ENCODE measurements around the gene AP2A1.

The AP2A1 gene

DNA sequence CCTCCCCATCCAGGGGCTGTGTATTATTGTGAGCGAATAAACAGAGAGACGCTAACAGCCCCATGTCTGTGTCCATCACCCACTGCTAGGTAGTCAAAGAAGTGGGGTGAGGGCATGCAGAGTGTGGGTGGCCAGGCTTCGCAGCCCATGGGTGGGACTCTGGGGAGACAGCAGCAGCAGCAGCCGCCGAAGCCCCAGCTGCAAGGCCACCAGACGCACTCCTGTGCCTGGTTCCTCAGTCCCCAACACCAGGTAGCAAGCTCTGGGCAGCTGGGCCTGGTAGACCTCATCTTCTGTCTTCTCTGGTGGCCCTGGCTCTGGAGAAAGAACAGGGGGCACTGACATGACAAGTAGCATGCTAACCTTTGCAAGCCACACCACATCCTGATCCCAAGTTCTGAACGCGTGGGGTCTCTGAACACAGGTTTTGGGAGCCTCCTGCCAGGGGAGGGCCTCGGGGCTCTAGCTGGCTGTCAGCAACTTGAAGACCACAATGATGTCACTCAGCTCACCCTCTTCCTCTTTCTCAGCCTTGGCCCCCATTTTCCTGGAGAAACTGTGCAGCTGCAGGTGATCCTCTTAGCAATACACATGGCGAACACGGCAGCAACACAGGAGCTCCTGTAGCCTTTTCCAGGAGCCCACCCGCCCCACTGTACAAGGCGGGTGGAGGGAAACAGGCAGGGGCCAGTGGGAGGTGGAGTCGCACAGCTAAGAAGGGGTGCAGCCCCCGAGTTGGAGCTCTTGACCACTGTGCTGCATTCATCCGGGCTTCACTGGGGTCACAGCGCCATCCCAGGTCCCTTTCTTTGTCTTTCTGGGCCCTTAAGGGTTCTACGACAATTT, 40.5 kb downstream of the AP2A1 start:
- peaks cover 3% of the 10 kb centered on the region for H3K27me3 Mint-ChIP-seq
- H3K27ac Mint-ChIP-seq, result peak overlapping the region; percentile 89
- peaks cover 56% of the 10 kb centered on the region for H3K4me1 Mint-ChIP-seq (ENCODE audit: low read depth)
- H3K36me3 Mint-ChIP-seq (ENCODE audit: low read depth), result peaks cover 74% of the 10 kb centered on the region
- H3K9me3 Mint-ChIP-seq, result no peaks in the 10 kb centered on the region
- intact Hi-C loops (cut with micrococcal nuclease), result no loop called here
- H3K4me3 Mint-ChIP-seq, result no peak overlapping the region

DNA sequence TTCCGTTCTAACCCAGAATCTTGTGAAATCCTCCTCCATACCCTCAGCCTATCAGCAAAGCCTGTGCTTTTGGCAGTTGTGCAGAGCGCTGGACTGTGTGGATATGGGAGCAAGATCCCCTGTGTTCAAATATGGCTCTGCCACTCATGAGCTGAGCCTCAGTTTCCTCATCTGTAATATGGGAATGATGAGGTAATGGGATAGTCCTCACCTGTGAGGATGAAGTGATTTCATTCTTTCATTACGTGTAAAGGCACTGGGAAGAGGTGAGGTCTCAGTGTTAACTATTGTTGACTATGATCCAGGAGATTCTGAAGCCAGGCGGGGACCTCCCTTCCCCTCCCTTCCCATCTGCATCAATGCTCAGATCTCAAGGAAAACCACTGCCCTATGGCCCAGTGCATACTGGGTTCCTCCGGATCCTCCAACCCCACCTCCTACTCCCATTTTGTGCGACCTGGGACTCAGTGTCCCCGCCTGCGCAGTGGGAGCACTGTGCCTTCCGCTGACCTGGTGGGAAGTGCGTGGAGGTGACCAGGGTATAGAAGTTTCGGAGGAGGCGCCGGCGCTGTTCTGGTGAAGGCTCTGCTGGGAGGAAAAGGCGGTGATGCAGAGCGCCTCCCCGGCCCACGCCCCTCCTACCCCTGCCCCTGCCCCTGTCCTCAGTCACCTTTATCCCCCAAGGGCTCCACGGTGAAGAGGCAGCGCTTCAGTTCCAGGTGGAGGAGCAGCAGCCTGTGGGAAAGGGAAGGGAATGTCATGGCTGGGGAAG, 41.3 kb downstream of the AP2A1 start:
- intact Hi-C loops (cut with micrococcal nuclease), result no loop called here
- Mint-ChIP-seq H3K27ac (peak overlapping the region; percentile 89), H3K4me1 (ENCODE audit: low read depth) (peaks cover 64% of the 10 kb centered on the region), H3K4me3 (peak overlapping the region; percentile 94), H3K27me3 (peaks cover 3% of the 10 kb centered on the region), H3K9me3 (no peaks in the 10 kb centered on the region), H3K36me3 (ENCODE audit: low read depth) (peaks cover 69% of the 10 kb centered on the region)

DNA sequence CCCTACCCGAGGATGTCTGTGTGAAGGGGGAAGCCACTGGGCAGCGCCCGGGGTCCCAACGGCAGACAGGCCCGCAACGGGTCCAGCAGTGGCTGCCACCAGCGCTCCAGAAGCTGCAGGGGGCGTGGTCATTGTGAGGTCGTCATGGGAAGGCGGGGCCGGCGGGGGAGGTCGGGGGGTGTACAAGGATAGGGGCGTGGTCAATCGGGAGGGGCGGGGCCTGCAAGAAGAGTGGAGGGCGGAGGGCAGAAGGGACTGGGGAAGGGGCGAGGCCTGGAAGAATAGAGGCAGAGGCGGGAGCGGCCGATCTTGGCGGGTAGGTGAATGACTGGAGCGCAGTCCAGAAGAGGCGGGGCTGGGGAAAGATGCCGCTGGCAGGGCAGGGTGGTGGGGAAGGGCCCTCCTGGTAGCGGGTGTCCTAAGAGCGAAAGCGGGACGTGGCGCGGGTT, 41.9 kb downstream of the AP2A1 start:
- peaks cover 3% of the 10 kb centered on the region for H3K27me3 Mint-ChIP-seq
- H3K36me3 Mint-ChIP-seq (ENCODE audit: low read depth), result peaks cover 64% of the 10 kb centered on the region
- intact Hi-C loops (cut with micrococcal nuclease), result no loop called here
- H3K4me1 Mint-ChIP-seq (ENCODE audit: low read depth), result peaks cover 65% of the 10 kb centered on the region
- H3K9me3 Mint-ChIP-seq, result no peaks in the 10 kb centered on the region
- H3K27ac Mint-ChIP-seq, result peak overlapping the region; percentile 89
- H3K4me3 Mint-ChIP-seq, result peak overlapping the region; percentile 94

DNA sequence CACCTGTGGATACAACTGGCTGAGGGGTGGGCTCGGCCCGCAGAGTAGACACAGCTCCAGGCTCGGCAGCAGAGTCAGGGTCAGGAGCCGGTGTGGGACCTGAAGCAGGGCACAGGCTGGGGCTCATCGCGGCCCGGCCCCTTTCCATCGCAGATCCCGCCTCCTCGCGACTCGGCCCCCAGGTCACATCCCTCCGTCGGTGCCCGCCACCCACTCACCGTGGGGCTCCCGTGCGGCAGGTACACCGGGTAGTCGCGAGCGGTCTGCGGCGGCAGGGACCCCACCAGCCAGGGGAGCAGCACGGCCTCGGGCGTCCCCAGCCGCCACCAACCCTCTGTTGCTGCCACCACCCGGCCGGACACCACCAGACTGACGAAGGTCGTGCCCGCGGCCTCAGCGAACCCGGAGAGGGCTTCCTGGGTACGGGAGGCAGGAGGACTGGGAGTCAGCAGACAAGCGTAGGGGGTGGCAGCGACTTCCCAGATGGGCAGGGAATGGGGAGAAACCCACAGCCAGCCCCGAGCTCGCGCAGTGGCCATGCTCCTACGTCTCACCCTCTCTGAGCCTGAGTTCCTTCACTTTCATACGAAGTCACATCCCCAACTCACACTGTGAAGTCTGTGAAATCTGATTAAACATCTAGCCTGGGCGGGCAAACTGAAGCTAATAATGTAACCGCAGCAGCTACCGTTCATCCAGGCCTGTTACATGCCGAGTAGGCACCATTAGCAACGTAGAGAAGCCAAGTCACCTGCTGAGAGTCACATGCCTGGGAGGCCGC, 42.5 kb downstream of the AP2A1 start:
- Mint-ChIP-seq H3K36me3 (ENCODE audit: low read depth) (peaks cover 58% of the 10 kb centered on the region), H3K4me3 (peak overlapping the region; percentile 94), H3K4me1 (ENCODE audit: low read depth) (peaks cover 69% of the 10 kb centered on the region), H3K27me3 (peaks cover 3% of the 10 kb centered on the region), H3K9me3 (no peaks in the 10 kb centered on the region), H3K27ac (peak overlapping the region; percentile 89)
- intact Hi-C loops (cut with micrococcal nuclease), result no loop called here

DNA sequence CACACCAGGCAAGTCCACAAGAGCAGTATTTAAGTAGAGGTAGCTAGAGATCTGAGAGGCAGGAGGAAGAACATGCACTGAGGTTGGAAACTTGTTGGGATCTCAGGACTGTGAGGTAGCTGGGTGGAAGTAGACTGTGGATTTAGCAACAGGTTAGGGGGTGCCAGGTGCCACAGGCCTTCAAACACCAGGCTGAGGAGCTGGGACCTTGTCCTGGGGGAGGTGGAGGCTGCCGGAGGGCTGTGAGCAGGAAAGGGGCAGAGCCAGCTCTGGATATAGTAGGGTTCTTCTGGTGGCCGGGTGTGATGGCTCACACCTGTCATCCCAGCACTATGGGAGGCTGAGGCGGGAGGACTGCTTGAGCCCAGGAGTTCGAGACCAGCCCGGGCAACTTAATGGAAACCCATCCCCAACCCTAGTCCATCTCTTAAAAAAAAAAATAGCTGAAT, 43.2 kb downstream of the AP2A1 start:
- peaks cover 3% of the 10 kb centered on the region for H3K27me3 Mint-ChIP-seq
- peaks cover 52% of the 10 kb centered on the region for H3K36me3 Mint-ChIP-seq (ENCODE audit: low read depth)
- H3K4me3 Mint-ChIP-seq, result peak overlapping the region; percentile 94
- H3K4me1 Mint-ChIP-seq (ENCODE audit: low read depth), result peaks cover 73% of the 10 kb centered on the region
- peak overlapping the region; percentile 89 for H3K27ac Mint-ChIP-seq
- no peaks in the 10 kb centered on the region for H3K9me3 Mint-ChIP-seq
- intact Hi-C loops (cut with micrococcal nuclease), result no loop called here

DNA sequence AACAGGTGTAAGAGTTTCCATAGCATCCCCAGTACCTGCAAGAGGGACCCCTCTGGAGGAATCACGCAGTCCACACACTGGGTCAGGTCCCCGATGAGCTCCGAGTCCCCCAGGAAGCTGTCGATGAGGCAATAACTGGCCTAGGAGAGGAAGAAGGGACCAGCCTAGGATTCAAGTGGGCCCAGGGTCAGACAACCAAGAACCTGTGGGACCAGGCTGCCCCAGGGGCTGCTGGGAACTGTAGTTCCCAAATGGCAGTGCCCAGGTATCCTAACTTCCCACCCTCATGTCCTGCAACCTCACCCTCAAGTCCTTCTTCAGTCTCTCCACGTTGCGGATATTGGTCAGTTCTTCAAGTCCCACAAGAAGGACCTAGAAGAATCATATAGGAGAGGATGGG, 44.5 kb downstream of the AP2A1 start:
- peaks cover 3% of the 10 kb centered on the region for H3K27me3 Mint-ChIP-seq
- intact Hi-C loops (cut with micrococcal nuclease), result no loop called here
- H3K9me3 Mint-ChIP-seq, result no peaks in the 10 kb centered on the region
- no peak overlapping the region for H3K4me3 Mint-ChIP-seq
- peaks cover 38% of the 10 kb centered on the region for H3K36me3 Mint-ChIP-seq (ENCODE audit: low read depth)
- H3K4me1 Mint-ChIP-seq (ENCODE audit: low read depth), result peaks cover 69% of the 10 kb centered on the region
- H3K27ac Mint-ChIP-seq, result peak overlapping the region; percentile 95

DNA sequence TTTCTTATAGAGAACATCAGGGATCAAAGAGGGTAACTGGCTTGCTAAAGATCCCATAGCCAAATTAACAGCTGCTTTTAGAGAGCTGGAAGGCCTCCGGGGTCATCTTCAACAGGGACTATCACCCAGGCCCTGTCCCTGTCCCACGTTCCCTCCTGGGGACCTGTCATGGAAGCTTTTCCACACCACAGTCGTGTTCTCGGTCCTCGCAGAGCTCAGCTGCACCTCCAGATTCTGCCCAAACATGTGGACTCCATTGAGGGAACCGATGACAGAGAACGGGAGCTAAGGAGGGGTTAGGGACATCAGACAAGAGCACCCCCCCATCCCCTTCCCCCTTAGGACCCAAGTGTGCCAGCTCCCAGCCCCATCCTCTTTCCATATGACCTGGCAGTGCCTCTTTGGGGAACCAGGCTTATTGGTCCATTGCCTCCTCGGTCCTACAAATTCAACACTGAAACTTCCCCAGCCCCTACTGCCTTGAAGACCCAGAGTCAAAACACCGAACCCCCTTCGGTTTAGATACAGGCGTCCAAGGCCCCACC, 45.7 kb downstream of the AP2A1 start:
- H3K27me3 Mint-ChIP-seq, result peaks cover 3% of the 10 kb centered on the region
- no peaks in the 10 kb centered on the region for H3K9me3 Mint-ChIP-seq
- peaks cover 64% of the 10 kb centered on the region for H3K4me1 Mint-ChIP-seq (ENCODE audit: low read depth)
- H3K36me3 Mint-ChIP-seq (ENCODE audit: low read depth), result peaks cover 30% of the 10 kb centered on the region
- peak overlapping the region; percentile 95 for H3K27ac Mint-ChIP-seq
- intact Hi-C loops (cut with micrococcal nuclease), result loop anchor here (2.0 kb wide), 2 partner anchors 64 to 172 kb away; partner anchors contain the start of genes AKT1S1, RRAS and TBC1D17
- peak overlapping the region; percentile 84 for H3K4me3 Mint-ChIP-seq

DNA sequence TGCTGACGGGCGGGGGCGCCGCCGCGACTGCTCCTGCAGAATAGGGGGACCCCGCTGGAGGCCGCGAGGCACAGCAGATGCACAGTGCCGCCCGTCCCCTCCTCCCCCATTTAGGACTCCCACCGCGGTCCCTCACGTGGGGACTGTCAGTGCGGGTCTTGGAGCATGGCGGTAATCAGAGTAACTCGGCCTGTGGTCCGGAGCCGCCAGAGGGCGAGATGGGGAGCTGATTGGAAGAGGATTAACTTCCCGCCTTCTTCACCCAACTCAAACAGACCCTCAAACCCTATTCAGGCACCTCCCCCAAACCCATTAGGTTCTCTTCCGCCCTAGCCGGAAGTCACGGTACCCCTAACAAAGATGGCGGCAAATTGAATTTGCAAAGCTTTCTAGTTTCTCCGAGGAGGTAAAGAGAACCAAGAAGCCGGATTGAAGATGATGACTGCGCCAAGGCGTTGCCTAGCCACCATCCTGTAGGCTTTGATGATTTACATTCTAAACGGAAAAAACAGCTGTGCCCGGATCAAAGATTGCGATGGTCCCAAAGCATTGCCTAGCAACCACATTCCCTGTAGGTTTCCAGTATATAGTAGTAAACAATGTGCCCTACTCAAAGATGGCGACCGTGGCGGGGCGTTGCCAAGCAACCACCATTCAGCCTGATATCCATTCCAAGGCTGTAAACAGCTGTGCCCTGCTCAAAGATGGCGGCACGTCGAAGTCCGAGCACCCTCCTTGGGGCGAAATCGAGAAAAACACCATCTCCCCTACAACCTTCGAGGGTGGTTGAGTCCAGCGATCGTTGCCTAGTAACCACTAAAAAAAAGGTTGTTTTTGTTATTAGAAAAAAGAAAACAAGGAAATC, 46.4 kb downstream of the AP2A1 start, which contains the start of gene FUZ:
TSS of gene FUZ (minus strand) at position 296 of the 865 bp plus-strand sequence. CDS start at position 110, 186 bp downstream.
- no peaks in the 10 kb centered on the region for H3K9me3 Mint-ChIP-seq
- H3K4me3 Mint-ChIP-seq, result peak within 1 kb of the TSS; percentile 84
- peaks cover 3% of the 10 kb centered on the region for H3K27me3 Mint-ChIP-seq
- intact Hi-C loops (cut with micrococcal nuclease), result loop anchor here (1.0 to 2.0 kb wide), 4 partner anchors 37 to 172 kb away; partner anchors contain the start of genes AKT1S1, RRAS and TBC1D17
- peak within 1 kb of the TSS; percentile 95 for H3K27ac Mint-ChIP-seq
- H3K4me1 Mint-ChIP-seq (ENCODE audit: low read depth), result peaks cover 57% of the 10 kb centered on the region
- peaks cover 30% of the 10 kb centered on the region for H3K36me3 Mint-ChIP-seq (ENCODE audit: low read depth)

DNA sequence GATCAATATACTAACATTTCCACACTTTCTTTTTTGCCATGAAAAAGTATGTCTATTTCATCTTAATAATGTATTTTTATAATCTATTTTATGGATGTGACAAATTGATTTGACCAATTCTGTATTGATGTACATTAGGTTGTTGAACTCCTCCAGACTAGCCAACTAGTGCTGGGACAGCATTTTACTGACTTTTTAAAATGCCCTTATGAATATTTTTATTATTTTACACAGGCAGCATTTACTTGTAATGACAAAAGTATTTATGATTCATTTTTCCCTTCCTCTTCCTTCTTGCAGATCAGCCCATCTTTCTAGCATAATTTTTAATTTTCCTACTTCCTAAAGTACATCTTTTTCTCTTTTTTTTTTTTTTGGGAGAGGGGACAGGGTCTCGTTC, 47.2 kb downstream of the AP2A1 start:
- Mint-ChIP-seq H3K4me1 (ENCODE audit: low read depth) (peaks cover 55% of the 10 kb centered on the region), H3K27ac (peak overlapping the region; percentile 95), H3K27me3 (peaks cover 3% of the 10 kb centered on the region), H3K36me3 (ENCODE audit: low read depth) (peaks cover 30% of the 10 kb centered on the region), H3K9me3 (no peaks in the 10 kb centered on the region), H3K4me3 (peak overlapping the region; percentile 39)
- intact Hi-C loops (cut with micrococcal nuclease), result no loop called here

DNA sequence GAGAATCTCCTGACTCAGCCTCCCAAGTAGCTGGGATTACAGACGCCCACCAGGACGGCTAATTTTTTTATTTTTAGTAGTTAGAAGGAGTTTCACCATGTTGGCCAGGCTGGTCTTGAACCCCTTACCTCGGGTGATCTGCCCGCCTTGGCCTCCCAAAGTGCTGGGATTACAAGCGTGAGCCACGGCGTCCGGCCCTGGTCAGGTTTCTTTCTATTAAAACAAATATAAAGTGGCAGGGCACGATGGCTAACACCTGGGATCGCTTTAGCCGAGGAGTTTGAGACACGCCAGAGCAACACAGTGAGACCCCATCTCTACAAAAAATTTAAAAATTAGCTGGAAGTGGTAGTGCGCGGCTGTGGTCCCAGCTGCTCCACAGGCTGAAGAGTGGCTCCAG, 49.8 kb downstream of the AP2A1 start:
- no peaks in the 10 kb centered on the region for H3K27me3 Mint-ChIP-seq
- no peak overlapping the region for H3K27ac Mint-ChIP-seq
- intact Hi-C loops (cut with micrococcal nuclease), result loop anchor here (5.0 kb wide), 1 partner anchor 51 kb away; the partner anchor contains the start of gene PNKP
- no peak overlapping the region for H3K4me3 Mint-ChIP-seq
- no peaks in the 10 kb centered on the region for H3K9me3 Mint-ChIP-seq
- H3K36me3 Mint-ChIP-seq (ENCODE audit: low read depth), result peaks cover 46% of the 10 kb centered on the region
- peaks cover 47% of the 10 kb centered on the region for H3K4me1 Mint-ChIP-seq (ENCODE audit: low read depth)

DNA sequence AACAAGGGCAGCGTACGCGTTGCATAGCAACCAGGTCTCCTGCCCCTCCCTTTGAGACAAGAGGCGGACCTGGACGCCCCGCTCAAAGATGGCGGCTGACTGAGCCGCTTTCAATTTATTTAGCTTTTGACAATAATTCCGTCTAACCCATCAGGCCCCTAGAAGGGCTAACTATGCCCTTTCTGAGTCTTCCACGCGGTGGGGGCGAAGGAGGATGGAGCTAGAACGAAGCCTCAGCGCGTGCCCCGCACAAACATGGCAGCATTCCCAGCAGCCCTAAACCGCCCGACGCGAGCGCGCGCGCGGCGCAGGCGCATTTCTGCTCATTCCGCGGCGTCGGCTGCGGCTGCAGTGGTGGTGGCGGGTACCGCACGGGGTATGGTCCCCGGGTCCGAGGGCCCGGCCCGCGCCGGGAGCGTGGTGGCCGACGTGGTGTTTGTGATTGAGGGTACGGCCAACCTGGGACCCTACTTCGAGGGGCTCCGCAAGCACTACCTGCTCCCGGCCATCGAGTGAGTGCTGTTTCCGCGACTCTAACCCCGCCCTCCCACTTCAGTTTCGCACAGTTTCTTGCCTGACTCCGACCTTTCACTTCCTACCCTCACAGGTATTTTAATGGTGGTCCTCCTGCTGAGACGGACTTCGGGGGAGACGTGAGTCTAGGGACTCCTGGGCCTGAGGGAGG, 51.3 kb downstream of the AP2A1 start, which contains the start of gene MED25:
TSS of gene MED25 (plus strand) at position 326 of the 685 bp plus-strand sequence. CDS start at position 379, 53 bp downstream.
- H3K36me3 Mint-ChIP-seq (ENCODE audit: low read depth), result peaks cover 53% of the 10 kb centered on the region

More for the DNA sequence above, 51.3 kb downstream of the AP2A1 start, which contains the start of gene MED25:
- H3K27me3 Mint-ChIP-seq, result no peaks in the 10 kb centered on the region
- intact Hi-C loops (cut with micrococcal nuclease), result loop anchor here (5.0 kb wide), 1 partner anchor 49 kb away; the partner anchor contains the start of gene PNKP
- H3K9me3 Mint-ChIP-seq, result no peaks in the 10 kb centered on the region
- peak within 1 kb of the TSS; percentile 98 for H3K27ac Mint-ChIP-seq
- peaks cover 34% of the 10 kb centered on the region for H3K4me1 Mint-ChIP-seq (ENCODE audit: low read depth)
- H3K4me3 Mint-ChIP-seq, result peak within 1 kb of the TSS; percentile 99

Measured in dendritic cell treated with granulocyte-macrophage colony-stimulating factor and Interleukin-4, amounts not matched to agents 40 ng/mL and 50 ng/mL, for 4 days (primary cell).